MCF 10A (cell line): Measurements from ENCODE around the gene P3H3. TPM values are rescaled to one million over a fixed set of nuclear protein-coding genes. Genes with fewer than 3 reads are reported as not detected.

Experiments used
- BruUV-seq: library from RNA; stranded (reverse); fragments of 400-500 nt; replicated peaks from 2 replicates; lab custom pipeline; 2021; lab: Mats Ljungman, UMichigan
- CTCF ChIA-PET: fragments of 300-600 bp; sonication (Branson Sonifier 250); formaldehyde crosslinking; extraction: SDS; loops from one replicate; lab custom pipeline; 2021; ENCODE audit warnings: antibody characterized with exemption, inconsistent platforms; lab: Yijun Ruan, JAX
- POLR2A ChIA-PET: fragments of 300-600, 350-650 bp; sonication (Branson Sonifier 250); formaldehyde crosslinking; extraction: SDS; loops from one replicate; lab custom pipeline; 2020; ENCODE audit warnings: antibody characterized with exemption, inconsistent platforms; lab: Yijun Ruan, JAX
- DNase-seq: peaks from one replicate; pipeline ENCODE4 v3.0.0-alpha.2; 2018; ENCODE audit not compliant: unreplicated experiment
- H3K27ac Mint-ChIP-seq: one replicate; pipeline ENCODE4 v1.8.0; 2022; ENCODE audit warnings: mild to moderate bottlenecking, low read depth, mixed read lengths; ENCODE audit not compliant: unreplicated experiment
- H3K27me3 Mint-ChIP-seq: one replicate; pipeline ENCODE4 v1.8.0; 2022; ENCODE audit warnings: mixed read lengths; ENCODE audit not compliant: insufficient read depth, unreplicated experiment
- H3K36me3 Mint-ChIP-seq: one replicate; pipeline ENCODE4 v1.8.0; 2022; ENCODE audit warnings: mild to moderate bottlenecking, moderate library complexity, mixed read lengths; ENCODE audit not compliant: insufficient read depth, unreplicated experiment
- H3K4me1 Mint-ChIP-seq: one replicate; pipeline ENCODE4 v1.8.0; 2022; ENCODE audit warnings: mixed read lengths; ENCODE audit not compliant: insufficient read depth, unreplicated experiment
- H3K4me3 Mint-ChIP-seq: one replicate; pipeline ENCODE4 v1.8.0; 2022; ENCODE audit warnings: mild to moderate bottlenecking, moderate library complexity, mixed read lengths; ENCODE audit not compliant: unreplicated experiment
- H3K9me3 Mint-ChIP-seq: one replicate; pipeline ENCODE4 v1.8.0; 2022; ENCODE audit warnings: mixed read lengths; ENCODE audit not compliant: unreplicated experiment
- intact Hi-C: fragments of 100-400 bp; cut with micrococcal nuclease; formaldehyde crosslinking; loops from 2 replicates; pipeline ENCODE4 v1.14.1; 2022
- total RNA-seq: library from RNA; stranded (reverse); gene quantifications from 2 replicates; pipeline ENCODE4 v1.2.3, GENCODE V29; 2022
- TF ChIP-seq, protein P1 (sequence below): fragments of 200-600 bp; IDR thresholded peaks from one replicate; pipeline ENCODE4 v1.8.0; 2022; ENCODE audit warnings: antibody characterized with exemption, mild to moderate bottlenecking; ENCODE audit not compliant: unreplicated experiment

Gene P3H3
- total RNA-seq, 1 experiment from 2014 or later: 0.47 TPM

DNA sequence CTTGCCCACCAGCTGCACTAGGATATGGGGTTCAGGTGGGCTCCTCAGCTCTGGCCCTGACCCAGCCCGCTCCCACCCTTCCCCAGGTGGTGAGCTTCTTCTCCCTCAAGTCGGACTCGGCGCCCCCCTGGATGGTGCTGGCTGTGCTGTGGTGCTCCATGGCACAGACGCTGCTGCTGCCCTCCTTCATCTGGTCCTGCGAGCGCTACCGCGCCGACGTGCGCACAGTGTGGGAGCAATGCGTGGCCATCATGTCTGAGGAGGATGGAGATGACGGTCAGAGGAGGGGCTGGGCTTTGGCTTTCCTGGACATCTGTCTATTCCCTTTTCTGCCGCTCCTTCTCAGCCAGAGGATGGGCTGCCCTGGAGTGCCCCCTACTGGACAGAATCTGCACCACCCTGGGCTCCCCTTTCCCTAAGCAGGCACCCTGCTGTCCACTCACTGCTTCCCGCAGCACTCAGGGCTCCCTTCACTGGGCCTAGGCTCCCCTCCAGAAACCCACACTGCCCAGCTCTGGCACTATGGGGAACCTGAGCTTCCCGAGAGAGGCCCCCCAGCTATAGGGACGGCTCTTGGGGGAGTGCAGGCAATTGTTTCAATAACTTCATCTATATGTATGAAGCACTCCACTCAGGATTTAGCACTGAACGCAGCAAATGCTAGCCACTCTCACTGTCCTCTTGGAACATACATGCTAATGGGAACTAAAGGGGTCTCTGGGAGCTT lies 2.6 kb upstream of the P3H3 start:
- TF ChIP-seq, protein P1, sequence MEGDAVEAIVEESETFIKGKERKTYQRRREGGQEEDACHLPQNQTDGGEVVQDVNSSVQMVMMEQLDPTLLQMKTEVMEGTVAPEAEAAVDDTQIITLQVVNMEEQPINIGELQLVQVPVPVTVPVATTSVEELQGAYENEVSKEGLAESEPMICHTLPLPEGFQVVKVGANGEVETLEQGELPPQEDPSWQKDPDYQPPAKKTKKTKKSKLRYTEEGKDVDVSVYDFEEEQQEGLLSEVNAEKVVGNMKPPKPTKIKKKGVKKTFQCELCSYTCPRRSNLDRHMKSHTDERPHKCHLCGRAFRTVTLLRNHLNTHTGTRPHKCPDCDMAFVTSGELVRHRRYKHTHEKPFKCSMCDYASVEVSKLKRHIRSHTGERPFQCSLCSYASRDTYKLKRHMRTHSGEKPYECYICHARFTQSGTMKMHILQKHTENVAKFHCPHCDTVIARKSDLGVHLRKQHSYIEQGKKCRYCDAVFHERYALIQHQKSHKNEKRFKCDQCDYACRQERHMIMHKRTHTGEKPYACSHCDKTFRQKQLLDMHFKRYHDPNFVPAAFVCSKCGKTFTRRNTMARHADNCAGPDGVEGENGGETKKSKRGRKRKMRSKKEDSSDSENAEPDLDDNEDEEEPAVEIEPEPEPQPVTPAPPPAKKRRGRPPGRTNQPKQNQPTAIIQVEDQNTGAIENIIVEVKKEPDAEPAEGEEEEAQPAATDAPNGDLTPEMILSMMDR: peak; percentile 90
- Mint-ChIP-seq H3K27ac (no peak overlapping the region), H3K4me1 (peaks cover 29% of the 10 kb centered on the region), H3K4me3 (no peak overlapping the region), H3K9me3 (no peaks in the 10 kb centered on the region), H3K36me3 (no peaks in the 10 kb centered on the region), H3K27me3 (peaks cover 99% of the 10 kb centered on the region)
- CTCF ChIA-PET: interaction anchor here (0.5 to 5.1 kb wide), 46 partner anchors 8 to 450 kb away, joined by 3 to 42 read pairs (median 4); partner anchors contain the start of genes COPS7A, GNB3, LAG3 and MLF2
- peak; percentile 84 for DNase-seq
- POLR2A ChIA-PET: interaction anchor here (0.6 to 1.0 kb wide), 2 partner anchors 28 to 90 kb away, joined by 3 read pairs; no protein-coding TSS in a partner anchor
- intact Hi-C loops: loop anchor here (1.0 kb wide), 3 partner anchors 72 to 211 kb away; partner anchors contain the start of gene MLF2
- no TSS peak for BruUV-seq

DNA sequence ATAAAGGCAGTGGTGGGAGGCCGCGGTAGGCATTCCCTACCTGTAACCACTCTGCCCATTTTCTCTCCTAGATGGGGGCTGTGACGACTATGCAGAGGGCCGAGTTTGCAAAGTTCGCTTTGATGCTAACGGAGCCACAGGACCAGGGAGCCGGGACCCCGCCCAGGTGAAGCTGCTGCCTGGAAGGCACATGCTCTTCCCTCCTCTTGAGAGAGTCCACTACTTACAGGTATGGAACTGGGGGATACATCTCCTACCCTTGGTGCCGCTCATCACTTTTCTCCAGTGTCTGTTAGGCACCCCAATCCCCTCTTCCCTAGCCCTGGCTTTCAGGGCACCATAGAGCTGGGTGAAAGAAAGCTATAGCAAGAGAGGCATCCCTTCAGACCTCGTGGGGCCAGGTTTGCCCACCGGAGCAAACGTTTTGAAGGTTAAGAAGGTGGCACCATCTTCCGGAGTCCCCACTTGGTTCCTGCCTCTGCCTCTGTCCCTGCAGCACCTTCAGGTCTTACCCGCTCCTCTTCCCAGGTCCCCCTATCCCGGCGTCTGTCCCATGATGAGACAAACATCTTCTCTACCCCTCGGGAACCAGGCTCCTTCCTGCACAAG lies 2.0 kb upstream of the P3H3 start:
- no peak for DNase-seq
- no peaks in the 10 kb centered on the region for H3K36me3 Mint-ChIP-seq
- TF ChIP-seq, protein P1: no peak
- no peaks in the 10 kb centered on the region for H3K9me3 Mint-ChIP-seq
- H3K27me3 Mint-ChIP-seq: peaks cover 99% of the 10 kb centered on the region
- H3K4me1 Mint-ChIP-seq: peaks cover 29% of the 10 kb centered on the region
- intact Hi-C loops: no loop called here
- ChIA-PET POLR2A (no interaction called here), CTCF (interaction anchor here (0.5 to 5.1 kb wide), 30 partner anchors 9 to 451 kb away, joined by 3 to 42 read pairs (median 4); partner anchors contain the start of genes COPS7A, GNB3, MLF2 and SCNN1A)
- no TSS peak for BruUV-seq
- no peak overlapping the region for H3K27ac Mint-ChIP-seq
- no peak overlapping the region for H3K4me3 Mint-ChIP-seq

DNA sequence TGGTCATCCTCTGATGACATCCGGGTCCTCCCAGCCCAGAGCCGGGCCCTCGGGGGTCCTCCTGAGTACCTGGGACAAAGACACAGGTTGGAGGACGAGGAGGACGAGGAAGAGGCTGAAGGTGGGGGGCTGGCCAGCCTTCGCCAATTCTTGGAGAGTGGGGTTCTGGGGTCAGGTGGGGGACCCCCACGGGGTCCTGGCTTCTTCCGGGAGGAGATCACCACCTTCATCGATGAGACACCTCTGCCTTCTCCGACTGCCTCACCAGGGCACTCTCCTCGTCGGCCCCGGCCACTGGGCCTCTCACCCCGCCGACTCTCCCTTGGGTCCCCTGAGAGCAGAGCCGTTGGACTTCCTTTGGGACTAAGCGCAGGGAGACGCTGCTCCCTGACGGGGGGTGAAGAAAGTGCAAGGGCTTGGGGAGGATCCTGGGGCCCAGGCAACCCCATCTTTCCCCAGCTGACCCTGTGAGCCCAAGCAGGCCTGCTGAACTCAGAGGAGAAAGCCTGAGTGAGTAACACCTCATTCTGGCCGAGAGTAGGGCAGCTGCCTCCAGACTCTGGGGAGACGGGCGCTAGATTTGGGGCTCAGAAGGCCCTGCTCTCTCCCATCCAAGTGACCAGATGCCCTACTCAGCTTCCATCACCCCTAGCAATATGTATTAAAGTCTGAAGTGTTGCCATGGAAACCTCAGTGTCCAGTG lies 1.3 kb upstream of the P3H3 start:
- no peaks in the 10 kb centered on the region for H3K36me3 Mint-ChIP-seq
- DNase-seq: no peak
- H3K27ac Mint-ChIP-seq: no peak overlapping the region
- CTCF ChIA-PET: interaction anchor here (0.5 to 5.1 kb wide), 16 partner anchors 9 to 212 kb away, joined by 3 to 42 read pairs (median 4); partner anchors contain the start of genes COPS7A, MLF2 and SPSB2
- no TSS peak for BruUV-seq
- H3K4me3 Mint-ChIP-seq: peak overlapping the region; percentile 55
- POLR2A ChIA-PET: no interaction called here
- H3K27me3 Mint-ChIP-seq: peaks cover 99% of the 10 kb centered on the region
- TF ChIP-seq, protein P1: no peak
- intact Hi-C loops: no loop called here
- H3K4me1 Mint-ChIP-seq: peaks cover 29% of the 10 kb centered on the region
- H3K9me3 Mint-ChIP-seq: no peaks in the 10 kb centered on the region
